NCI-H128 (cell line): ENCODE results near the gene KIAA0319L.
"Not testable (repeated sequence)": the region's sequence is repeated elsewhere in the genome, so short reads cannot be mapped to it uniquely, and the experiment has no call there.

Source experiments
- DNase-seq: peaks from one replicate; lab custom pipeline; 2025; ENCODE audit not compliant: unreplicated experiment; lab: John Stamatoyannopoulos, UW

KIAA0319L gene

DNA sequence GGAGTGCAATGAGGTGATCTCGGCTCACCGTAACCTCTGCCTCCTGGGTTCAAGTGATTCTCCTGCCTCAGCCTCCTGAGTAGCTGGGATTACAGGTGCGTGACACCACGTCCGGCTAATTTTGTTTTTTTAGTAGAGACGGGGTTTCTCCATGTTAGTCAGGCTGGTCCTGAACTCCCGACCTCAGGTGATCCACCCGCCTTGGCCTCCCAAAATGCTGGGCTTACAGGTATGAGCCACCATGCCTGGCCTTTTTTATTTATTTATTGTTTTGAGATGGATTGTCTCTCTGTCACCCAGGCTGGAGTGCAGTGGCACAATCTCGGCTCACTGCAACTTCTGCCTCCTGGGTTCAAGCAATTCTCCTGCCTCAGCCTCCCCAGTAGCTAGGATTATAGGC lies 24.4 kb upstream of the KIAA0319L start:
- DNase-seq = not testable (repeated sequence)

DNA sequence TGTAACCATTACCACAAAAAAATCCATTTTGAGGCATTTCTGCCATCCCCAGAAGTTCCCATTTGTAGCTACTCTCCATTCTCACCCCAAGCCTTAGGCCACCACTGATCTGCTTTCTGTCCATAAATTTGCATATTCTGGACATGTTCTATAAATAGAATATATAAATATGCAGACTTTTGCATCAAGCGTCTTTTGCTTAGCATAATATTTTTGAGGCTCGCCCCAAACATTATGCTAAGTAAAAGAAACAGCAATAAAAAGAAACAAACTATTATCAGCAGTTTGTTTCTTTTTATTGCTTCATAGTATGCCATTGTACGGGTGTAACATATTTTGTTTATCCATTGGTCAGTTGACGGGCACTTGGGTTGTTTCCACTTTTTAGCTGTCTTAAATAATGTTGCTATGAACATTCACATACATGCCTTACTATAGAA lies 23.8 kb upstream of the KIAA0319L start:
- DNase-seq = no peak

DNA sequence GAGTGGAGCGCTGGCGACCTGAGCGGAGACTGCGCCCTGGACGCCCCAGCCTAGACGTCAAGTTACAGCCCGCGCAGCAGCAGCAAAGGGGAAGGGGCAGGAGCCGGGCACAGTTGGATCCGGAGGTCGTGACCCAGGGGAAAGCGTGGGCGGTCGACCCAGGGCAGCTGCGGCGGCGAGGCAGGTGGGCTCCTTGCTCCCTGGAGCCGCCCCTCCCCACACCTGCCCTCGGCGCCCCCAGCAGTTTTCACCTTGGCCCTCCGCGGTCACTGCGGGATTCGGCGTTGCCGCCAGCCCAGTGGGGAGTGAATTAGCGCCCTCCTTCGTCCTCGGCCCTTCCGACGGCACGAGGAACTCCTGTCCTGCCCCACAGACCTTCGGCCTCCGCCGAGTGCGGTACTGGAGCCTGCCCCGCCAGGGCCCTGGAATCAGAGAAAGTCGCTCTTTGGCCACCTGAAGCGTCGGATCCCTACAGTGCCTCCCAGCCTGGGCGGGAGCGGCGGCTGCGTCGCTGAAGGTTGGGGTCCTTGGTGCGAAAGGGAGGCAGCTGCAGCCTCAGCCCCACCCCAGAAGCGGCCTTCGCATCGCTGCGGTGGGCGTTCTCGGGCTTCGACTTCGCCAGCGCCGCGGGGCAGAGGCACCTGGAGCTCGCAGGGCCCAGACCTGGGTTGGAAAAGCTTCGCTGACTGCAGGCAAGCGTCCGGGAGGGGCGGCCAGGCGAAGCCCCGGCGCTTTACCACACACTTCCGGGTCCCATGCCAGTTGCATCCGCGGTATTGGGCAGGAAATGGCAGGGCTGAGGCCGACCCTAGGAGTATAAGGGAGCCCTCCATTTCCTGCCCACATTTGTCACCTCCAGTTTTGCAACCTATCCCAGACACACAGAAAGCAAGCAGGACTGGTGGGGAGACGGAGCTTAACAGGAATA lies 20.1 kb upstream of the KIAA0319L start:
- no peak for DNase-seq

DNA sequence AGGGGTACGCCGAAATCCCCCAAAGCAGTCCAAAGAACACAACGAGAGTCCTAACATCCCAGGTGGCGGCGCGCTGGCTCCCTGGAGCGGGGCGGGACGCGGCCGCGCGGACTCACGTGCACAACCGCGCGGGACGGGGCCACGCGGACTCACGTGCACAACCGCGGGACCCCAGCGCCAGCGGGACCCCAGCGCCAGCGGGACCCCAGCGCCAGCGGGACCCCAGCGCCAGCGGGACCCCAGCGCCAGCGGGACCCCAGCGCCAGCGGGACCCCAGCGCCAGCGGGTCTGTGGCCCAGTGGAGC lies 19.5 kb upstream of the KIAA0319L start:
- DNase-seq = not testable (repeated sequence)

DNA sequence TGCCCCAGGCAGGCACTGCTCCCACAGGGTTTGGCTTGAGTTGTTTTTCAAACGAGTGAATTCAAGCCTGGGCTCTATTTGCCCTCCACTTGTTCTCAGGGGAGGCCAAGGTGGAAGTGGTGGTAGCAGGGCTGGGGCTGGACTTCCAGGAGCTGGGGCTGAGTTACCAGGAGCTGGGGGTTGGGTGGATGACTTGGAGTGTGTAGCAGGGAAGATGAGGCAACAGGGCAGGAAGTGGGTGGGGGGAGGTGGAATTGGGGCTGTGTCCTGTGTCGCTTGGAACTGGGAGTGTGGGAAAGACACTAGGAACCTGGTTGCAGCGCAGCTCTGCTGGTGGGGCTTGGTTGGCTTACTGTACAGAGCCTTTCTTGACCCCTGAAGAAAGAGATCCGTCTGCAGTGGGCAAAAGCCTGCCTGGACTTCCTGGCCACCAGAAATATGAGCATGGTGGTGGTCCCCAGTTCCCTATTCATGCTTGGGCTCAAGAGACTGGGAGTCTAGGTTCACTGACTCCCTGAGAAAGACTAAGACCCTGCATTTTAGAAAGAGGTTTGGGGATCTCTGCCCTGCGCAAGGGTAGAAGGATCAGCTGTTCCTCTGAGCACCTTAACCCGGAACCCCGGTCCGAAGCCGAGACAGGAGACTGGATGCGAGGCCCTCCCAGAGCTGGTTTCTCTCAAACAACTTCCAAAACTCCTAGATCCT lies 19.0 kb upstream of the KIAA0319L start:
- no peak for DNase-seq

DNA sequence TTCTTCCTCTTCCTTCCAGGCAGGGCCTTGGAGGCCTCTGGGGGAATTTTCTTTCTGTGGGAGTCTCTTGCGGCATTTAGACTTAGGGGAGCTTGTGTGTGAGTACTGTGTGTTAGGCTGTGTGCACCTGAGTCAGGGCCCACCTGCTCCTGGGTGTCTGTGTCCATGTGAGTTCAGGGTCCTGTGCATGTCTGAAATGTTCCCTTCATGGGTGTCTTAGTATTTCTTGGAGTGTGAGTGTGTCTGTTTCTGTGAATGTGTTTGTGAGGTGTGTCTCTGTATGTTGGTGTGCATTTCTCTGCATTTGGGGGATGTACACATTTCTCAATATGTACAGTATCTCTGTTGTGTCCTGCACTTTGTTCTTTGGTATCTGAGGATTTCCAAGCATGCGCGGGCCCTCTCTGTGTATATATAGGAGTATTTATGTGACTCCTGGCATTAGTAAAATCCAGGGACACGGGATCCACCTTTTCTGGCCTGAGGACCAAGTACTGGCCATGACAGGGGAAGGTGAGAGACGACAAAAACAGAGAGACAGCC lies 18.3 kb upstream of the KIAA0319L start:
- DNase-seq = no peak

DNA sequence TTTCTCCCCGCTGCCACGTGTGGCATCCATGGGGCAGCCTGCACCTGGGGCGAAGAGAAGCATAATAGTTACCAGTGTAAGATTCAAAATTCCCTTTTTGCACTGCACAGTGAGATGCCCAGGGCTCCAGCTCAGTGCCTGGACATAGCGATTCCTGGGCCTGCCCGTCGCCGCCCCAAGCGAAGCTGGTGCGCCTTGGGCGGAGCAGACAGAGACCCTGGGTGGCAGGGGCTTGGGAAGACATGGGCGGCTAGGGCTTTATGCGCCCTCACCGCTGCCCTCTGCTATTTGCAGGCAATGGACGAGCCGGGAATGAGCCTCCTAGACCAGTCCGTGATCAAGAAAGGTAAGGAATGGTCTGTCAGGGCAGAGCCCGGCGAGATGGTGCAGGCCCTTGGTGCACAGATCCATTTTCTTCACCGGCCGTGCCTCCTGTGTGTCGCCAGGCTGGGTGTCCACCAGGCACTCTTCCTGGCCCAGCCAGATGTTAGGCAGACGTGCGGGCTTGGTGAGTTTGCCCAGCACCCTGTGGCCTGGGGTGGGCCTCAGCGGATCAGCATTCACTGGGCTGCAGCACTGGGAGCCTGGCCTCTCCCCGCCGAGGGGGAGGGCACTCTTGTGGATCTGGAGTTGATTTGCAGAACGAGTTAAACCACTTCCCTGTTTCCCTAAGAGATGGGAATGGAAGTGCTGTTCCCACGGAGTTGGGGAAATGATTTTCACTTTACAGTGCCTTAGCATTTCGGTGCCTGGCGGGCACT lies 17.6 kb upstream of the KIAA0319L start:
- DNase-seq = no peak

DNA sequence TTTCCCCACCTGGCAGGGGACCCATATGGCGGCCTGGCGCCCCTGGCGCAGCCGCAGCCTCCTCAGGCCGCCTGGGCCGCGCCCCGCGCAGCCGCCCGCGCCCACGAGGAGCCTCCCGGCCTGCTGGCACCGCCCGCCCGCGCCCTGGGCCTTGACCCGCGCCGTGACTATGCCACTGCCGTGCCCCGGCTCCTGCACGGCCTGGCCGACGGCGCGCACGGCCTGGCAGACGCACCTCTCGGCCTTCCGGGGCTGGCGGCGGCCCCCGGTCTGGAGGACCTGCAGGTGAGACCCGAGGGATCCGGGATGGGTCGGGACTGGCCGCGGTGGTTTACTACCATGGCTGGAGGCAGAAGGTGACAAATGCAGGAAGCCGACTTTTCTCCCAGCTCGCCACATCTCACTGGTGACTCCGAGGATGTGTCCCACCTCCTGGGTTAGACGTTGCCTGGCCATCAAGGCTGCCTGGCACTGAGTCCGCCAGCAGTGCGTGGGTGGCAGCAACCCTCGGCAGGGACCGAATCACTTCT lies 17.0 kb upstream of the KIAA0319L start:
- no peak for DNase-seq

DNA sequence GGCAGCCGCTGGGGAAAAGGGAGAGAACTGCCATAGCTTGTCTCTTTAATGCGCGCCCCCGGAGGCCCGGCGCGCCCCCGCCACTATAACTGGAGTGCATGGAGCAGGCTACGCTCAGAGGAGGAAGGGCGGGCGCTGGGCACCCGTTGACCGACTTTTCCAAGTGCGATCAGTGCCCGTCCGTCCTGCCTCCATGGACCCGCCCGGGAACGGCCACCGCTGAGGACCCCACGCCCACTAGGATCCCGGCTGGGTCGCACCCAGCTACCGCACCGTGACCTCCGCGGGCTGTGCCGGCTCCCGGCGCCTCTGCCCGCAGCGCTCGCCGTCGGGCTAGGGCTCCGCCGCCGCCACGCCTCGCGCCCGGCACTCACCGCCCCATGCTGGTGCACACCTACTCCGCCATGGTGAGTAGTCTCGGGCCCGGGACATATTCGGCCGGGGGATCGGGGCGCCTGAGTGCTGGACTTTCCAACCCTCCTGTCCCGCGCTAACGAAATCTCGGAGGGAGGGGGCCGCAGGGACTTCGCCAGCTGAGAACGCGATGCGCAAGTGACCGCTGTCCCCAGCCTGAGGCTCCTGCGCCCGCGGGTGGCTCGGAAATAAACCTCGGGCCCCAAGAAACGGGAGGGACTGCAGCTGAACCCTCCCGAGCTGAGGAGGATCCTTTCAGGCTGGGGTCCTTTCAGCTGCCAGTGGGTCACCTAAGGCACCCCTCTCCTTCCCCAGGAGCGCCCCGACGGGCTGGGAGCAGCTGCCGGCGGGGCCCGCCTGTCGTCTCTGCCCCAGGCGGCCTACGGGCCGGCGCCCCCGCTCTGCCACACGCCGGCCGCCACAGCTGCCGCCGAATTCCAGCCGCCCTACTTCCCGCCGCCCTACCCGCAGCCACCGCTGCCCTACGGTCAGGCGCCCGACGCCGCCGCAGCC lies 16.3 kb upstream of the KIAA0319L start, which contains the start of gene TFAP2E:
Gene TFAP2E (plus strand): TSS at position 117 of the 927 bp plus-strand sequence. CDS start 264 bp downstream, at position 381.
- no peak for DNase-seq

DNA sequence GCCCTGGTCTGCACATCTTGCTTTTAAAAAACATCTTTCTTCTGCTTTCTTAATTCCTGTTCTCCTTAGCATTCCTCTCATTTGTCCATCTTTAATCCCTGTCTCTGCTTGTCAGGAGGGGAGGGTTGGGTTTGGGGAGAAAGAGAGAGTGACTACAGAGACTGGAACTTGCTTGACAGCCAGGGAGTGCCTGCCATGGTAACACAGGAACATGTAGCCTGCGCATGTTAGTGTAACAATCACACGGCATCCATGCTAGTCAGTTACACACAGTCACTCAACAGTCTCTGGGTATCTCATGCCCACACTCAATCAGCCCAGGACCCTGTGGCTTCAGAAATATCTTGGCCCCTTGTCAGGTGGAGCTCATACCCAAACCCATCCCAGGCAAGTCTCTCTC lies 15.1 kb upstream of the KIAA0319L start:
- DNase-seq = no peak

DNA sequence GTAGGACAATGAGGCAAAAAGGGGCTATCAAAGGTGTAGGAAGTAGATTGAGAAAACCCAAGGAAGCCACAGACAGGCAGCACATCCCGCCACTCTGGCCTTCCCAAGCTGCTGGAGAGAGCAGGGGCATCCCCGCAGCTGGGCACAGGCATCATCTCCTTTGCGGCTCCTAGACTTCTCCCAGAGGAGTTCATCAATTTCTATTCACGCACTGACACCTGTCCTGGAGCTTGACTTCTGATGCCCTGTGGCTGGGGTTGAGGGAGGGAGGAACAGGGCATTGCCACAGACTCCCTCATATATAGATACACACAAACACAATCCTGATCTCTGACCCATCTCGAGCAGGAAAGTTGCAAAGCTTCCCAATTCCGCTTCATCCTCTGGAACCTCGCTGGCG lies 14.1 kb upstream of the KIAA0319L start:
- no peak for DNase-seq

DNA sequence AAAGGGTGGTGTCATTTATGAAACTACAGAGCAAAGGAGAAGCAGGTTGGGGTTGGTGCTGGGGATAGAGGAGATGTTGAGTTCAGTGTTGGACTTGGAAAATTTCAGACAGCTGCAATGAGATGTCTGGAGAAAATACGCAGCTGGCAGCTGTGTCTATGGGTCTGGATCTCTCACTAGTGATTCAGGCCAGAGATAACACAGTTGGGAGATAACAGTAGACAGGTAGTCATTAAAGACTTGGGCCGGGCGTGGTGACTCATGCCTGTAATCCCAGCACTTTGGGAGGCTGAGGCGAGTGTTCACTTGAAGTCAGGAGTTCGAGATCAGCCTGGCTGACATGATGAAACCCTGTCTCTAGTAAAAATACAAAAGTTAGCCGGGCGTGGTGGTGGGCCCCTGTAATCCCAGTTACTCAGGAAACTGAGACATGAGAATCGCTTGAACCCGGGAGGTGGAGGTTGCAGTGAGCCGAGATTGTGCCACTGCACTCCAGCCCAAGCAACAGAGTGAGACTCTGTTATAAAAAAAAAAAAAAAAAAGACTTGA lies 13.5 kb upstream of the KIAA0319L start:
- DNase-seq = no peak

DNA sequence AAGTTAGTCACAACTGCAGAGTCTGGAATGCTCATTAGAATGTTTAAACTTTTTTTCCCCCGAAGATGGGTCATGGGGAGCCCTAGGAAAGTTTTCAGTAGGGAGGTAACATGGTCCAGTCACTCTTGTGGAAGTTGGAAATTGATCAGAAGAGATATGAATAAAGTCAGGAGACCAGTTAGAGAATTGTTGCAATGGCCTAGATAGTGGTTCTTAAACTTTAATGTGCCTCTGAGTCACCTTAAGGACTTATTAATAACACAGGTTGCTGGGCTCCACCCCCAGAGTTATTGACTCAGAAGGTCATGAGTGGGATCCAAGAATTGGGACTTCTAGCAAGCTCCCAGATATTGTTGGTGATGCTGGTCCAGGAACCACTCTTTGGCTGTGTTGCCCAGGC lies 12.7 kb upstream of the KIAA0319L start:
- no peak for DNase-seq

DNA sequence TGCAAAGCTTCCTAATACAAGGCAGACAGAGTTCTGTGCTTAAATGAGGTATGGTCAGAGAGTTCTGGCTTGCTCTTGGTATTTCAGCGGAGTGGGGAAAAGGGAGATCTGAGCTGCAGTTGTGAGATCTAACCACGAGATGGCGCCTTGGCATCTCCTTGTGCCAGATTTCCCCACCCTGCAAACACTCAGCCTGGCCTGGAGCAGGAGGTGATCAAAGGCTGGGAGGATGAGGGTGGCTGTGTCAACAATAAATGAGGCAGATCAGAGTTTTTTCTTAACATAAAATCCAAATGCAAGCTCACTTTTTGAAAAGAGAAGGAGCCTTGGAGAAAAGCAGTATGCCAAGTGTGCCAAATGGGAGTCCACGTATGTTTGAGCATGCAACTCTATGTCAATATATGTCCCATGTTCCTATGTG lies 11.8 kb upstream of the KIAA0319L start:
- peak; percentile 71 for DNase-seq

DNA sequence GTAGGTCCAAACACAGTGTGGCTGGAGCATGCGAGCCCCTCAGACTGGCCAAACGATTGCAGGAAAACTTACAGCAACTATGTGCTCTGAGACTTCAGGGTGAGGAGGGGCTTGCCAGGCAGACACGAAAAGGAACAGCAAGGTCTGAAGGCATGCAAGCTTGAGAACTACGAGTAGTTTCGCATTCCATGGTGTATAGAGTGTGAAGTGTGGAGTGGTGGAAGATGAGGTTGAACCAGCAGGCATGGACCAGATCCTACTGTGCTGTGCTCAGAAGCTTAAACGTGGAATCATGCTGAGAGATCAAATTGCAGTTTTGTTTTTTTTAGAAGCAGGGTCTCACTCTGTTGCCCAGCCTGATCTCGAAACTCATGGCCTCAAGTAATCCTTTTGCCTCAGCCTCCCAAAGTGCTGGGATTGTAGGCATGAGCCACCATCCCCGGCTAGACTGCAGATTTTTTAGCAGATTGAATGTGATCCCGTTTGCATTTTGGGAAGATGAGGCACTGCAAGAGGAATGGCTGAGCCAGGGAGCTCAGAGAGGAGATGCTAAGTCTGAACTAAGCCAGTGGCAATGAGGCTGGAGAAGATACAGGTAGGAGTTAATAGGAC lies 10.8 kb upstream of the KIAA0319L start:
- no peak for DNase-seq

DNA sequence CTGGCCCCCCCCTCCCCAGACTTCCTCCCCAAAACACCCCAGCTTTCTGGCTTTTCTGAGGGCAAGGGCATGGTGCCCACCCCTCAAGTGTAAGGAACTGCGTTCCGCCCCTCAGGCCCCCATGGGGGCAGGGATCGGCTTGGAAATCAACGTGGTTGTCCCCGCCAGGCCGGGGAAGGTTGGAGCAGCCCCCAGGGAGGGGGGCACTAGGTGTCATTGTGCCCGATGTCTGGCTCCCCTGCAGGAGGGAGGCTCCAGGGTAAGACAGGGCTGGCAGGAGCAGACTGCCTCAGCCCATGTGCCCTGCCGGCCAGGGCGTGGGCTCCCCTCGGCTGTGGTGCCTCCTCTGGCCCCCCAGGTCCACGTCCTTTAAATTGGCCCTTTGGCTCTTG lies 8.5 kb upstream of the KIAA0319L start:
- no peak for DNase-seq

DNA sequence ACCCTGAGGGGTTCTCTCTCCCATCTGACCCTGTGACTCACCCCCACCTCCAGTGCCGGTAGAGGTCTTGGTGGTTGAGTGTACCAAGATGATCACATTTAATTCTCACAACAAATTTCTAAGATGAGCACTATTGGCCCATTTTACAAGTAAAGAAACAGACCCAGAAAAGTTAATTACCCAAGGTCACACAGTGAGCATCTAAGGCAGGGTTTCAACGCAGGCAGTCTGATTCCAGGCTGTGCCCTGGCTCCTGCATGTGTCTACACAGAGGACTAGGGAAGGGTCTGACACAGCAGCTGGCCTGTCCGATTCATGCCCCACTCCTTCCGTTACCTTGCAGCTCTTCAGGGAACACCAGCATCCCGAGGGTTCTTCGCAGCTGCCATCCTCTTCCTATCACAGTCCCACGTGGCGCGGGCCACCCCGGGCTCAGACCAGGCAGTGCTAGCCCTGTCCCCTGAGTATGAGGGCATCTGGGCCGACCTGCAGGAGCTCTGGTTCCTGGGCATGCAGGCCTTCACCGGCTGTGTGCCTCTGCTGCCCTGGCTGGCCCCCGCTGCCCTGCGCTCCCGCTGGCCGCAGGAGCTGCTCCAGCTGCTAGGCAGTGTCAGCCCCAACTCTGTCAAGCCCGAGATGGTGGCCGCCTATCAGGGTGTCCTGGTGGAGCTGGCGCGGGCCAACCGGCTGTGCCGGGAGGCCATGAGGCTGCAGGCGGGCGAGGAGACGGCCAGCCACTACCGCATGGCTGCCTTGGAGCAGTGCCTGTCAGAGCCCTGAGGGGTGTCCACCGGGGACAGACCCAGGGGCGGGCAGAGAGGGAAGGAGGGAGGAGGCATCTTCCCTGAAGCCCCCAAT lies 7.9 kb upstream of the KIAA0319L start:
- DNase-seq = no peak
